T1000 (cell line): ENCODE data around the gene KRTAP12-1.
"Not testable (repeated sequence)": the region's sequence is repeated elsewhere in the genome, so short reads cannot be mapped to it uniquely, and the experiment has no call there.

Experiments
- DNase-seq: peaks from one replicate; lab custom pipeline; 2025; ENCODE audit warnings: mixed read lengths; lab: John Stamatoyannopoulos, UW

The KRTAP12-1 gene

GRCh38 chr21:44667612-44668011 is 14.4 kb downstream of the KRTAP12-1 start:
- no peak for DNase-seq

DNA sequence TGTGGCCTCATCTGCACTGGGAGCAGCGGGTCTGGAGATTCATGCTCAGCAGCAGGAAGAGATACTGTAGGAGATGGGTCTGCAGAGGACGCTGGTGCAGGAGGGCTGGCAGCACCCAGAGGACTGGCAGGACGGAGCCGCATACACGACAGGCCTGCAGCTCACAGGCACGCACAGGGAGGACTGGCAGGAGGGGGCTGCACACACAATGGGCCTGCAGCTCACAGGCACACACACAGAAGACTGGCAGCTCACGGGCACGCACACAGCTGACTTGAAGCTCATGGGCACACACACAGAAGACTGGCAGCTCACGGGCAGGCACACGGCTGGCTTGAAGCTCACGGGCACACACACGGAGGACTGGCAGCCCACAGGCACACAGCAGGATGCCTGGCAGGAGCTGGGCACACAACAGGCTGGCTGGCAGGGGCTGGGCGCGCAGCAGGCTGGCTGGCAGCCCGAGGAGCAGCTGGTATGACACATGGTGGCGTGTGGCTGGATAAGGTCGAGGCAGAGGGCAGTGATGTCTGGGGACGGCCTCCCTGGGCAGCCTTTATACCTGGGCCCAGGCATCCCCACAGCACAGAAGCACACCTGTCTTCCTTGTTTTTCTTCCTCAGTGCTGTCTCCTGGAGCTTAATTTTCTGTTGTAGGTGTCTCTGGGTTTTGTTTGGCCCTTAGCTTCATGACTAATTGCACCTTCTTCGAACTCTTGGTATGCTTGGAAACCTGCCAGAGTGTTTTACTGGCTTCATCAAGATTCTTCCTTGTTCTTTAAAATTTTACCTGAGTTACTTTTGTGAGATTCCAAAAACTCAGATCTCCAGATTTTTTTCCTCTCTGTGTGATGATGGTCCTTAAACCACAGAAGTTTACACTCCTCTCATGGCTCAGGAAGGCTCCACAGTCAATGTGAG is 15.3 kb downstream of the KRTAP12-1 start, which contains the start of gene KRTAP12-2:
TSS of gene KRTAP12-2 (minus strand) at position 527 of the 920 bp plus-strand sequence. CDS start at position 486, 41 bp downstream.
- no peak for DNase-seq

DNA sequence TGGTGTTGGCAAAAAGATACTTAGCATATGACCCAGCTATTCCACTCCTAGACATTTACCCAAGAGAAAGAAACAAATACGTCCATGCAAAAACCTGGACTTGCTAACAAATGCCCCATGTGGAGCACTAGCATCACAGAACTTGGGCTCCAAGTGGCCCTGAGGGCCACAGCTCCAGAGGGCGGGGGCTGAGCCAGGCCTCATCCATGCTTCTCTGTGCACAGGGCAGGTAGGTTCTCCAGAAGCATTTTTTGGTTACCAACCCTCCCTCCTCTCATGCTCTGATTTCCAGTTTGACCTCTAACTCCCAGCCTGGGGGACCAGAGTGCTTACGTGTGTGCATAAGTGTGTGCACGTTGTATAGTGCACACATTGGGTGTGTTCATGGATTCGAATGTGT is 17.3 kb downstream of the KRTAP12-1 start:
- DNase-seq = no peak

DNA sequence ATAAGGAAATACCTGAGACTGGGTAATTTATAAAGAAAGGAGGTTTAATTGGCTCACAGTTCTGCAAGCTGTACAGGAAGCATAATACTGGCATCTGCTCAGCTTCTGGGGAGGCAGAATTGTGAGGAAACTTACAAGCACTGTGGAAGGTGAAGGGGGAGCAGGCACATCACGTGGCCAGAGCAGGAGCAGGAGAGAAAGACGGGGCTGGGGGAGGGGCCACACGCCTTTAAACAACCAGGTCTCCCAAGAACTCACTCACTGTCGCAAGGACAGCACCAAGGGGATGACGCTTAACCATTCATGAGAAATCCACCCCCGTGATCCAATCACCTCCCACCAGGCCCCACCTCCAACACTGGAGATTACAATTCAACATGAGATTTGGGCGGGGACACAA is 20.4 kb downstream of the KRTAP12-1 start:
- DNase-seq = not testable (repeated sequence)

- DNase-seq = no peak
Measured at GRCh38 chr21:44658913-44659595, 22.9 kb downstream of the KRTAP12-1 start.

DNA sequence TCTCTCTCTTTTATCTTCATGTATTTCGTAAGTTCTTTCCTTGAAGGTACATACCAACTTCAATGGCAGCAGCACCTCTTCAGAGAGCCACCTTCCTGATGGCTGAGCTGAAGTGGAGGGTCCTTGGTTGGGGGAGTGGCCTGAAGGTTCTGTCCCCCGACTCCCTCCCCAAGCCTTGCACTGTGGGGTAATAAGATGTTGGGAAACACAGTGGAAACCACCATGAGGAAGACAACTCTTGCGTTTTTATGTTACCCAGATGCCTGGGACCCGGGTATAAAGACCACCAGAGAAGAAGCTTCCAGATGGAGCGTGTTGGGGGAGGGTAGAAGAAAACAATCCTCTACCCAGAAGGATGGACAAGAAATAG is 23.4 kb downstream of the KRTAP12-1 start:
- no peak for DNase-seq

DNA sequence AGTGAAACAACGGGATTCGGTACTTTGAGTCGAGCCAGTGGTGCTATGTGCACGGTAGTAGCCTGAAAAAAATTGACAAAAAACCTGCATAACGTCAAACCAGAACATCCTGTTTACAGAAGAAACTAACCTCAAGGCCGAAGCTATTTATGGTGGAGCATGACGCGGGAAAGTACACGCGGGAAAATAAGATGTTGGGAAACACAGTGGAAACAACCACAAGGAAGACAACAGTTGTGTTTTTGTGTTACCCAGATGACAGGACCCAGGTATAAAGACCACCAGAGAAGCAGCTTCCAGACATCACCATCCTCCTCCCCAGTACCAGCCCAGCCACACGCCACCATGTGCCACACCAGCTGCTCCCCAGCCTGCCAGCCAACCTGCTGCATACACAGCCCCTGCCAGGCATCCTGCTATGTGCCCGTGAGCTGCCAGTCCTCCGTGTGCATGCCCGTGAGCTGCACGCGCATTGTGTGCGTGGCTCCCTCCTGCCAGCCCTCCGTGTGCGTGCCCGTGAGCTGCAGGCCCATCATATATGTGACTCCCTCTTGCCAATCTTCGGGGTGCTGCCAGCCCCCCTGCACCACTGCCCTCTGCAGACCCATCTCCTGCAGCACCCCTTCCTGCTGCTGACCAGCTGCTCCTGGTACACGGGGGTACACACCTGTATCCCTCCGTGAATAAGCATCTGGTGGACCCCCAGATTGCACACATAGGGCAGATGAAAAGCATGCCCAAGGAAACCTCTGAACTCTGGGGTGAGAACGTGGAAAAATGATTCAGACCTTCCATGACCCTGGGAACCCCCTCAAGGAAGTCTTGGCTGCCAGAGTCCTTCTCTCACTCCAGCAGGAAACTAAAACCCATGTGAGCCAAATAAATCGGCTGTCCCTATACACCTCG is 24.1 kb downstream of the KRTAP12-1 start, which contains the start of gene KRTAP12-3:
TSS of gene KRTAP12-3 (plus strand) at position 298 of the 906 bp plus-strand sequence. CDS start at position 346, 48 bp downstream.
- DNase-seq = no peak

- no peak for DNase-seq
Measured at GRCh38 chr21:44656868-44657267, 25.1 kb downstream of the KRTAP12-1 start.

- DNase-seq = no peak
Measured at GRCh38 chr21:44654576-44655175, 27.3 kb downstream of the KRTAP12-1 start, which contains the start of gene KRTAP12-4. TSS of gene KRTAP12-4 (minus strand) at chr21:44654659. CDS start at chr21:44654614, 45 bp downstream.

GRCh38 chr21:44653656-44654575 is 28.0 kb downstream of the KRTAP12-1 start:
- no peak for DNase-seq

GRCh38 chr21:44653123-44653522 is 28.8 kb downstream of the KRTAP12-1 start:
- DNase-seq = no peak

GRCh38 chr21:44650973-44651675 is 30.8 kb downstream of the KRTAP12-1 start:
- DNase-seq = no peak

DNA sequence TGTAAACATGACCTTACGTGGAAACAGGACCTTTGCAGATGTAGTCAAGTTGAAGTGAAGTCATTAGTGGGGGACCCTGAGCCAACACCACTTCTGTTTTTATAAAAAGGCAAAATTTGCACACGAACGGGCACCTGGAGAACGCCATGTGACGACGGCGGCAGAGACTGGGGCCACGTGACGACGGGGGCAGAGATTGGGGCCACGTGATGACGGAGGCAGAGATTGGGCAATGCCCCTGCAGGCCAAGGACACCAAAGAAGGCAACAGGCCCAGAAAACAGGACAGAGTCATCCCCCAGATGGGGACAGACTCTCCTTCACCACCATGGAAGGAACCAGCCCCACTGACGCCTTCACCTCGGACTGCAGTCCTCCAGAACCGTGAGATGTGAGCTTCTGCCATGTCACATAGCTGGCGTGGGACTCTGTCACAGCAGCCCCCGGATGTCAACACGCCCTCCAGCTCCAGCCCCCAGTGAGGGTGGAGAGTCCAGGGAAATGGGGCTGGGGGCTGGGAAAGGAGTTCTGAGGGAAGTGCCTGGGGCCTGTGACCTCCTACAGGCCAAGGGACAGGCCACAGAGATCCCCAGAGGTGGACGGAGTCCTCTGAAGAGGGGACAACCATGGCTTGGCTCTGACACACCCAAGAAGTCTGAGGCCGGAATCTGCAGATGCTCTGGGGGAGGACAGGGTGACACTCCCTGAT is 31.5 kb downstream of the KRTAP12-1 start:
- DNase-seq = no peak

GRCh38 chr21:44649521-44650100 is 32.4 kb downstream of the KRTAP12-1 start:
- DNase-seq = no peak

- no peak for DNase-seq
Measured at GRCh38 chr21:44648557-44649311, 33.2 kb downstream of the KRTAP12-1 start.

DNA sequence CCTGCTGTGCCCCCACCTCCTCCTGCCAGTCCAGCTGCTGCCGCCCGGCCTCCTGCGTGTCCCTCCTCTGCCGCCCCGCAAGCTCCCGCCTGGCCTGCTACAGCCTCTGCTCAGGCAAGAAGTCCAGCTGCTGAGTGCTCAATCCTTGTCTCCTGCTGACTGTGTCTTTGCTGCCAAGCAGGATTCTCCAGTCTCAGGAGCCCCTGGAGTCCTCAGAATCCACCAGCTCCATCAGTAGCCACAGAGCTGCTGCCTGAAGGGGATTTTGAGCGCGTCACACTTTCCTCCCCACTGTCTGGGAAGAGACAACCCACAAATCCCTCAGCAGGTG is 34.8 kb downstream of the KRTAP12-1 start:
- no peak for DNase-seq

DNA sequence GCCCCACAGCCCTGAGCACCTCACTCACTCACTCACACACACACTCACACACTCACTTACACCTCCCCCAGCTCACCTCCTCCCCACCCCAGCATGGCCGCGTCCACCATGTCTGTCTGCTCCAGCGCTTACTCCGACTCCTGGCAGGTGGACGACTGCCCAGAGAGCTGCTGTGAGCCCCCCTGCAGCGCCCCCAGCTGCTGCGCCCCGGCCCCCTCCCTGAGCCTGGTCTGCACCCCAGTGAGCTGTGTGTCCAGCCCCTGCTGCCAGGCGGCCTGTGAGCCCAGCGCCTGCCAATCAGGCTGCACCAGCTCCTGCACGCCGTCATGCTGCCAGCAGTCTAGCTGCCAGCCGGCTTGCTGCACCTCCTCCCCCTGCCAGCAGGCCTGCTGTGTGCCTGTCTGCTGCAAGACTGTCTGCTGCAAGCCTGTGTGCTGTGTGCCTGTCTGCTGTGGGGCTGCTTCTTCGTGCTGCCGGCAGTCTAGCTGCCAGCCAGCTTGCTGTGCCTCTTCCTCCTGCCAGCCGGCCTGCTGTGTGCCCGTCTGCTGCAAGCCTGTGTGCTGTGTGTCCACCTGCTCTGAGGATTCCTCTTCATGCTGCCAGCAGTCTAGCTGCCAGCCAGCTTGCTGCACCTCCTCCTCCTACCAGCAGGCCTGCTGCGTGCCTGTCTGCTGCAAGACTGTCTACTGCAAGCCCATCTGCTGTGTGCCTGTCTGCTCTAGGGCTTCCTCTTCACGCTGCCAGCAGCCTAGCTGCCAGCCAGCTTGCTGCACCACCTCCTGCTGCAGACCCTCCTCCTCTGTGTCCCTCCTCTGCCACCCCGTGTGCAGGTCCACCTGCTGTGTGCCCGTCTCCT is 35.4 kb downstream of the KRTAP12-1 start, which contains the start of gene KRTAP10-11:
TSS of gene KRTAP10-11 (plus strand) at position 49 of the 856 bp plus-strand sequence. CDS start at position 94, 45 bp downstream.
- DNase-seq = not testable (repeated sequence)
